HEK293 (cell line): Measurements from ENCODE around the gene PNPLA5.

Experiments
- KLF17 ChIP-seq: fragments of 450-650 bp; formaldehyde crosslinking; IDR thresholded peaks from 2 replicates; pipeline ENCODE4 v1.5.1; 2016; ENCODE audit warnings: missing biosample characterization, missing genetic modification characterization
- KLF8 ChIP-seq: fragments of 450-650 bp; formaldehyde crosslinking; IDR thresholded peaks from 2 replicates; pipeline ENCODE4 v1.5.1; 2016; ENCODE audit warnings: missing biosample characterization, missing genetic modification characterization
- PATZ1 ChIP-seq: fragments of 450-650 bp; formaldehyde crosslinking; IDR thresholded peaks from 2 replicates; pipeline ENCODE4 v1.5.1; 2016; ENCODE audit warnings: missing biosample characterization, missing genetic modification characterization
- PRDM4 ChIP-seq: fragments of 450-650 bp; formaldehyde crosslinking; IDR thresholded peaks from 2 replicates; pipeline ENCODE4 v1.5.1; 2017; ENCODE audit warnings: missing biosample characterization, missing genetic modification characterization
- REPIN1 ChIP-seq: fragments of 450-650 bp; formaldehyde crosslinking; IDR thresholded peaks from 2 replicates; pipeline ENCODE4 v1.5.1; 2017; ENCODE audit warnings: missing biosample characterization, missing genetic modification characterization, low read depth
- SCRT1 ChIP-seq: fragments of 450-650 bp; formaldehyde crosslinking; IDR thresholded peaks from 2 replicates; pipeline ENCODE4 v1.5.1; 2016; ENCODE audit warnings: missing biosample characterization, missing genetic modification characterization, borderline replicate concordance
- SCRT2 ChIP-seq: fragments of 450-650 bp; formaldehyde crosslinking; IDR thresholded peaks from 2 replicates; pipeline ENCODE4 v1.5.1; 2016; ENCODE audit warnings: missing biosample characterization, missing genetic modification characterization
- ZBTB1 ChIP-seq: fragments of 450-650 bp; formaldehyde crosslinking; IDR thresholded peaks from 2 replicates; pipeline ENCODE4 v1.5.1; 2016; ENCODE audit warnings: missing biosample characterization, missing genetic modification characterization
- ZBTB44 ChIP-seq: fragments of 450-650 bp; IDR thresholded peaks from 2 replicates; pipeline ENCODE4 v1.5.1; 2018; ENCODE audit warnings: missing biosample characterization, mild to moderate bottlenecking, missing genetic modification characterization
- ZBTB6 ChIP-seq: fragments of 450-650 bp; formaldehyde crosslinking; IDR thresholded peaks from 2 replicates; pipeline ENCODE4 v1.5.1; 2017; ENCODE audit warnings: missing biosample characterization, missing genetic modification characterization
- ZEB2 ChIP-seq: fragments of 450-650 bp; formaldehyde crosslinking; IDR thresholded peaks from 2 replicates; pipeline ENCODE4 v1.5.1; 2016; ENCODE audit warnings: missing biosample characterization, missing genetic modification characterization
- ZFP69B ChIP-seq: fragments of 450-650 bp; formaldehyde crosslinking; IDR thresholded peaks from 2 replicates; pipeline ENCODE4 v1.5.1; 2016; ENCODE audit warnings: missing biosample characterization, missing genetic modification characterization
- ZNF174 ChIP-seq: fragments of 450-650 bp; formaldehyde crosslinking; IDR thresholded peaks from 2 replicates; pipeline ENCODE4 v1.5.0; 2017; ENCODE audit warnings: missing biosample characterization, mild to moderate bottlenecking, missing genetic modification characterization
- ZNF23 ChIP-seq: fragments of 450-650 bp; formaldehyde crosslinking; IDR thresholded peaks from 2 replicates; pipeline ENCODE4 v1.5.1; 2016; ENCODE audit warnings: missing biosample characterization, missing genetic modification characterization, borderline replicate concordance
- ZNF335 ChIP-seq: fragments of 450-650 bp; formaldehyde crosslinking; conservative IDR thresholded peaks from 2 replicates; pipeline ENCODE4 v1.5.1; 2016; ENCODE audit warnings: missing biosample characterization, missing genetic modification characterization
- ZNF398 ChIP-seq: fragments of 450-650 bp; formaldehyde crosslinking; IDR thresholded peaks from 2 replicates; pipeline ENCODE4 v1.5.1; 2017; ENCODE audit warnings: missing biosample characterization, missing genetic modification characterization
- ZNF529 ChIP-seq: fragments of 450-650 bp; formaldehyde crosslinking; IDR thresholded peaks from 2 replicates; pipeline ENCODE4 v1.5.1; 2017; ENCODE audit warnings: missing genetic modification characterization, missing biosample characterization; ENCODE audit not compliant: insufficient replicate concordance
- ZNF580 ChIP-seq: fragments of 450-650 bp; formaldehyde crosslinking; IDR thresholded peaks from 2 replicates; pipeline ENCODE4 v1.5.1; 2016; ENCODE audit warnings: missing biosample characterization, missing genetic modification characterization
- ZNF623 ChIP-seq: fragments of 450-650 bp; formaldehyde crosslinking; IDR thresholded peaks from 2 replicates; pipeline ENCODE4 v1.5.1; 2016; ENCODE audit warnings: missing biosample characterization, missing genetic modification characterization
- ZNF654 ChIP-seq: fragments of 450-650 bp; formaldehyde crosslinking; IDR thresholded peaks from 2 replicates; pipeline ENCODE4 v1.5.1; 2016; ENCODE audit warnings: low read depth, missing biosample characterization, missing genetic modification characterization
- ZNF768 ChIP-seq: fragments of 450-650 bp; formaldehyde crosslinking; IDR thresholded peaks from 2 replicates; pipeline ENCODE4 v1.5.1; 2018; ENCODE audit warnings: missing biosample characterization, mild to moderate bottlenecking, missing genetic modification characterization
- ZNF830 ChIP-seq: fragments of 450-650 bp; IDR thresholded peaks from 2 replicates; pipeline ENCODE4 v1.5.0; 2018; ENCODE audit warnings: missing biosample characterization, missing genetic modification characterization, low read depth, mild to moderate bottlenecking, moderate library complexity
- ZSCAN18 ChIP-seq: fragments of 450-650 bp; formaldehyde crosslinking; IDR thresholded peaks from 2 replicates; pipeline ENCODE4 v1.5.1; 2016; ENCODE audit warnings: missing biosample characterization, missing genetic modification characterization
- ZSCAN4 ChIP-seq: fragments of 450-650 bp; formaldehyde crosslinking; IDR thresholded peaks from 2 replicates; pipeline ENCODE4 v1.5.1; 2017; ENCODE audit warnings: missing biosample characterization, missing genetic modification characterization
- ZXDB ChIP-seq: fragments of 450-650 bp; formaldehyde crosslinking; IDR thresholded peaks from 2 replicates; pipeline ENCODE4 v1.5.1; 2016; ENCODE audit warnings: missing biosample characterization, missing genetic modification characterization

The PNPLA5 gene

GRCh38 chr22:43861529-43861928 lies 30.3 kb downstream of the PNPLA5 start (continued):
- TF ChIP-seq ZSCAN18 (tag by site-specific recombination) (no peak), ZNF174 (tag by site-specific recombination) (no peak), PATZ1 (tag by site-specific recombination) (no peak), ZBTB1 (tag by site-specific recombination) (no peak), ZNF768 (peak; percentile 98), SCRT1 (tag by site-specific recombination) (no peak), KLF17 (tag by site-specific recombination) (peak; percentile 41; the same call in 1 of the 2 replicates), ZFP69B (no peak), ZNF335 (0 out of 2 replicates have a peak, but pooled peaks have one; percentile 21), ZBTB44 (tag by site-specific recombination) (no peak), ZNF398 (tag by site-specific recombination) (no peak), PRDM4 (tag by site-specific recombination) (no peak), KLF8 (tag by site-specific recombination) (peak; percentile 16; the same call in 1 of the 2 replicates), ZBTB6 (tag by site-specific recombination) (no peak), REPIN1 (tag by site-specific recombination) (no peak), ZNF830 (tag by site-specific recombination) (no peak), ZNF23 (tag by site-specific recombination) (no peak), ZSCAN4 (tag by site-specific recombination) (no peak), ZNF654 (no peak), ZNF580 (no peak), ZNF529 (tag by site-specific recombination) (no peak), SCRT2 (tag by site-specific recombination) (no peak), ZXDB (tag by site-specific recombination) (no peak), ZEB2 (no peak), ZNF623 (tag by site-specific recombination) (no peak)
